GM19351 (cell line): ENCODE results near the gene ZIC5.
A peak's percentile ranks its signal among the peaks of the same experiment; 100 is the strongest.

Experiments
- ATAC-seq: cut with Tn5 transposase; IDR thresholded peaks from one replicate; pipeline ENCODE4 v1.9.1; 2021; ENCODE audit warnings: mild to moderate bottlenecking, moderate library complexity; ENCODE audit not compliant: unreplicated experiment

Gene ZIC5

DNA sequence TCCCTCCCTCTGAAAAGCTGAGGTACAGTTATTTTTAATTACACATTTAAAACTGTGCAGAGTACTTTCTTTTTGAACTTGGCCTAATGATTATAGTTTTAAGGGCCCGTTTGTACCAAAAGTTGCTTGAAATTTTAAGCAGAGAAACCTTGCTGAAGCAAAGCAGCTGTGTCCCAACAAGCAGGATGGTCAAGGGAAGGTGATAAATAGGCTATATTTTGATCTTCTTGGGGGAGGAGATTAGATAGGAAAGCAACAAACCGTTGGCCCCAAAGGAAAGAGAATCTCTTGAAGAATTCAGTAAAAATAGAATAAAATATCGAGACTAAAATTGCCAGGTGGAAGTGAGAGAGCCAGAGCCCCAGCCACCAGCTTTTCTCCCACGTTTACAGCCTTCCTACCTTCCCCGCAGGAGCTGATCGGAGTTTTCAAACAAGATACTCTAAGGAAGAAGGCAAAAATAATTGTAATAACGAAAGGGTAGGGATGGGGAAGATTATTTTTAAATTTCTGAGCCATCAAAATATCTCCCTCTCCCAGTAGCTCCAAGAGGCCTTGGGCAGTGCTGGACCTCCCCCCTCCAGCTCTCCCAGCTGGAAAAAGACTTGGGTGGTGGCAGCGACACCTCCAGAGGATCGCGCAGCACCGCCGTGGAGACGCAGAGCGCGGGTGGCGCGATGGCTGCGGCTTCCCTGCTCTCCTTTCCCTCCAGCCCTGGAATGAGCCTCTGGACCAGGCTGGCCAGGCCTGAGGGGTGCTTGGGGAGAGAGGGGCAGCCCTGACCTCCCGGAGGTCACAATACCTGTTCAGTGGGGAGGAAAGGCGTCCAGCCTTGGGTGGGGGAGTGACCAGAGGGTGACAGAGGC lies 15.8 kb upstream of the ZIC5 start:
- ATAC-seq = no peak

DNA sequence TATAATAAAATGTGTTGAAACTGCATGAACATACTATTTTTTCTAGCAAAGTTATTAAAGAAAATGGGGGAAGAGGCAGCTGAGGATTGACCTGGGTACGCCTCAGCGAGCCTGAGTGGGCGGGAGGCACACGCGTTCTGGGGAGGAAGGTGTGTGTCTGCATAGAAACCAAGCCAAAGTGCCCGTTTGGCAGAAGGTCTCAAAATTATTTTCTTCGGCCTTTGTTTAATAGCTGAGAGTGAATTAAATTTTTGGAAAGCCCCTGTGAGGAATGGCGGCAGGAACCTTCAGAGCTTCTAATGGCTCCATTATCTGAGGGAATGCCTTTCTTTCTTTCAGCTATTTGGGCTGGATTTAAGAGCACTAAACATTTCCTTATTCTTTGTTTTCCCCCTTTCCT lies 15.2 kb upstream of the ZIC5 start:
- no peak for ATAC-seq

DNA sequence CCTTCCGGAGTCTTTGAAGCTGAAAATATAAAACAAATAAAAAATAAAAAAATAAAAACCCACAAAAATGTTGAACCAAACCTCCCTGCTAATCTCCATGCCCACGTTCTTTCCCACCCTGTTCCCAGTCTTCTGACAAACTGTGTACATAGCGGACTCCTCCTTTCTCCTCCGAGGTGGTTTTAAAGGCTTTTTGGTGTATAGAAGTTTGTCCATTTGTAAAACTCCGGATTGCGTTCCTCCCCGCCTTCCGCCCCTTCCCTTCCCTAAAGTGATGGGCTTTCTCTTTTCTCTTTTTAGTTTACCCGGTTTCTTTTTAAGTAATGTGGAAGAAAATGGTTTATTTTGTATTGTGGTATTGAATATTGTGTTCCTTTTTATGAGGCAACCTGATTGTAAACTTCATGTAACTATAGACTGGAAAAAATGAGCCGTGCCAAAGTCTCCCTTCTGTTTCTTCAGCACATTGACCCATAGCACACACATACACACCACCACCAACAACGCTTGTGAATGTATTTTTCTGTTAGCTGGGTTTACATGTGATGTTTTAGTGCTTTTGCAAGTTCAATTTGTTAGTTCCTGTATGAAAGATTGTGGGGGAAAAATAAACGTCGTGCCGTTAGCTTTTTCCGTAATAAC lies 14.4 kb upstream of the ZIC5 start:
- ATAC-seq = no peak

DNA sequence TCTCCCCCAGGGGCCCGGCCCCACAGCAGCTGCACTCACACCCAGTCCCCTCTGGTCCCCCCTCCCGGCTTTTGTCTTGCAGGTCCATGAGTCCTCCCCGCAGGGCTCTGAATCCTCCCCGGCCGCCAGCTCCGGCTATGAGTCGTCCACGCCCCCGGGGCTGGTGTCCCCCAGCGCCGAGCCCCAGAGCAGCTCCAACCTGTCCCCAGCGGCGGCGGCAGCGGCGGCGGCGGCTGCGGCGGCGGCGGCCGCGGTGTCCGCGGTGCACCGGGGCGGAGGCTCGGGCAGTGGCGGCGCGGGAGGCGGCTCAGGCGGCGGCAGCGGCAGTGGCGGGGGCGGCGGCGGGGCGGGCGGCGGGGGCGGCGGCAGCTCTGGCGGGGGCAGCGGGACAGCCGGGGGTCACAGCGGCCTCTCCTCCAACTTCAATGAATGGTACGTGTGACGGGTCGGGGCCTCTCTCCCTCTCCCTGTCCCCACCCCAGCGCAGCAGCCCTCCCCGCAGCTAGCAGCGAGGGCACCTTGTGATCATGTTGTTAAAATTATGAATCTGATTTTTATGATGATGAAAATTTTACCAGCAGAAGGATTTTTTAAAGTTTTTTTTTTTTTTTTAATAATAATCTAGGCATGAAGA lies 13.8 kb upstream of the ZIC5 start:
- ATAC-seq = no peak

DNA sequence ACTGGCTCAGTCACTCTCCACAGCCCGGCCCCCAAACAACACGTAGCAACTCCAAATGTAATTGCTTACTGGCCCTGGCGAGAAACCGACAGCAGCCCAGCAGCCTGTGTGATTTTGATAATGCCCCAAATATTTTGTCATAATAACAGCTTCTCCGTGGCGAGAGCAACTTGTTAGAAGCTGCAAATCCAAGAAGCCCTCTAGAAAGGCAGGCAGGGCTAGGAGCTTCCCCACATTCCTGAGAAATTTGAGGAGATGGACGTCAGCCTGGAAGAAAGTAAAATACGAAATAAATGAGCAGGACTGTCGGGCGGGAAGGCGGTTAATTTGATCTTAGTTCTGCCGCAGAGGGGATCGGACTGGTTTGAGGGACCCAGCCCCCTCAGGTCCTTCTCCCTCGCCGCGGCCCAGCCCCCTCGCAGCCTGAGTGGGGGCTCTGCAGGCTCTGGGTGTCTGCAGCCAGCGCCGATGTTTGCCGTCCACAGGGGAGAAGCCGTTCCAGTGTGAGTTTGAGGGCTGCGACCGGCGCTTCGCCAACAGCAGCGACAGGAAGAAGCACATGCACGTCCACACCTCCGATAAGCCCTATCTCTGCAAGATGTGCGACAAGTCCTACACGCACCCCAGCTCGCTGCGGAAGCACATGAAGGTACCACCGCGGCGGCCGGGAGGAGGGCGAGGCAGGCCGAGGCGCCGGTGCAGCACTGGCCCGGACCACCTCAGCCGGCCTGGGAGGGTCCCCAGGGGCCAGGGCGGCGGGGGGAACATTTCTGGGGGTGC lies 13.1 kb upstream of the ZIC5 start:
- no peak for ATAC-seq

DNA sequence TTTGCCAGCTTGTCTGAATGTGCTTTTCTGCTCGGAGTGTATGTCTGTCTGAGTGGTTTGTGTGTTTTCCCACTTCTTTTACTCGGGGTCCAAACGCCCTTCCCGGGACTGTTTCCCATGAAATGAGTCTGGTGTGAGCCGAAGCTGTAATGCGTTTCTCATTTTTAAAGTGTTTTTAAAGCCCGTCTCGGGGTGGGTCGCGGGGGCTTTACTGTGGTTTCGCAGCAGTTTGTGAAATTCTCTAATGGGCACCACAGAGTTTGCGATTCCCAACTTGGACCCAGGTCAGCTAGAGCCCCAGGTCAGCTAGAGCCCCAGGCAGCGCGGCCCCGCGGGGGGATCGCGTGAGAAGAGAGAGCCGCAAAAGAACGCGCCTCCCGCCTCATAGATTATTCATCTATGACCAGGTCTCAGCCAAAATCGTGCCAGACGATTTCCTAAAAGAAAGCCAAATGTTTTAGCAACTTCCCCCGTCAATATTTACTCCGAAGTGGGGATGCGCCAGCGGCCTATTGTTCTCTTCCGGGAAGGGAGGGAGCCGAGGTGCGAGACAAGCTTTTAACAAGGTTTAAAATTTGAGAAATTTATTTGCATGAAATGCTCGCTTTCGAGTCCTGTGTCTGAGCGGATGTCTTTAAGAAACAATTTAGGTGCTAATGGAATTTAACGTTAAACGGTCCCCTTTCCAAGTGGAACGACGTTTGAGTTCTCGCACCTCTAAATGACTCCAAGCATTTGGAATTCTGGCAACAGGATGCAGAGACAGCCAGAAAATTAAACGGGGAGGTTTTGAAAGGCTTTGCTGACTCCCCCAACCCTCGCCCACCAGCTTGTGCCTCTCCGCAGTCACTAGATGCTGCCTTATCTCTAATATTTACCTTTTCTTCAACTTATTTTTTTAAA lies 12.2 kb upstream of the ZIC5 start:
- no peak for ATAC-seq

DNA sequence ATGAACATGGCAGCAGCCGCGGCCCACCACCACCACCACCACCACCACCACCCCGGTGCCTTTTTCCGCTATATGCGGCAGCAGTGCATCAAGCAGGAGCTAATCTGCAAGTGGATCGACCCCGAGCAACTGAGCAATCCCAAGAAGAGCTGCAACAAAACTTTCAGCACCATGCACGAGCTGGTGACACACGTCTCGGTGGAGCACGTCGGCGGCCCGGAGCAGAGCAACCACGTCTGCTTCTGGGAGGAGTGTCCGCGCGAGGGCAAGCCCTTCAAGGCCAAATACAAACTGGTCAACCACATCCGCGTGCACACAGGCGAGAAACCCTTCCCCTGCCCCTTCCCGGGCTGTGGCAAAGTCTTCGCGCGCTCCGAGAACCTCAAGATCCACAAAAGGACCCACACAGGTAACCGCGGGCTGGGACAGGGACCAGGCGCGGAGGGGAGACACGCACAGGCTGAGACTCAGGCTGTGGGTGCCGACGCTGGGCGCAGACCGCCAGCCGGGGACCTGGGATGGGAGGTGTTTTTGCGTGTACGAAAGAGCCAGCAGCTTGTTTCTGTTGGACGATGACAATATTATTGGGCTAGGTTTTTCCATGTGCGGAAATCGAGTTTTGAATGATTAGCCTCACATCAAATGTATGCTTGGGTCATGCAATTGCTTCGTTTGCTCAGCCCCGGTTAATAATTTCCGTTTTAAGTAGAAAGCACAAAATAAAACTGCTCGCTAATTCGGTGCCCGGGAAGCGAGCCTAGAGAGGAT lies 11.3 kb upstream of the ZIC5 start:
- ATAC-seq = no peak

DNA sequence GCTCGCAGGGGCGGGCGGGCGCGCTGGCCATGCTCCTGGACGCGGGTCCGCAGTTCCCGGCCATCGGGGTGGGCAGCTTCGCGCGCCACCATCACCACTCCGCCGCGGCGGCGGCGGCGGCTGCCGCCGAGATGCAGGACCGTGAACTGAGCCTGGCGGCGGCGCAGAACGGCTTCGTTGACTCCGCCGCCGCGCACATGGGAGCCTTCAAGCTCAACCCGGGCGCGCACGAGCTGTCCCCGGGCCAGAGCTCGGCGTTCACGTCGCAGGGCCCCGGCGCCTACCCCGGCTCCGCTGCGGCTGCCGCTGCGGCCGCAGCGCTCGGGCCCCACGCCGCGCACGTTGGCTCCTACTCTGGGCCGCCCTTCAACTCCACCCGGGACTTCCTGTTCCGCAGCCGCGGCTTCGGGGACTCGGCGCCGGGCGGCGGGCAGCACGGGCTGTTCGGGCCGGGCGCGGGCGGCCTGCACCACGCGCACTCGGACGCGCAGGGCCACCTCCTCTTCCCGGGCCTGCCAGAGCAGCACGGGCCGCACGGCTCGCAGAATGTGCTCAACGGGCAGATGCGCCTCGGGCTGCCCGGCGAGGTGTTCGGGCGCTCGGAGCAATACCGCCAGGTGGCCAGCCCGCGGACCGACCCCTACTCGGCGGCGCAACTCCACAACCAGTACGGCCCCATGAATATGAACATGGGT lies 10.6 kb upstream of the ZIC5 start:
- ATAC-seq = no peak

DNA sequence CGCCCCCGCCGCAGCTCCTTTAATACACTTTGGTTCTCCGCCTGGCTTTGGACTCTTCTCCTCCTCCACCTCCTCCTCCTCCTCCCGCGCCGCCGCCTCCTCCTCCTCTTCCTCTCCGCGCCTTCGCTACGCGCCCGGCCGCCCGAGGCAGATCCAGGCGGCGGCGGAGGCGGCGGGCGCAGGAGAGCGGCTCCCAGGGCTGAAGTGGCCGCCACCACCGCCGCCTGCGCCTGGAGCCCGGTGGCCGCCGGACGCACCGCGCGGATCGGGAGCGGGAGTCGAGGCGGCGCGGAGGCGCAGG lies 10.1 kb upstream of the ZIC5 start, which contains the start of gene ZIC2:
Gene ZIC2, plus strand, starts transcription at position 50 of the 301 bp plus-strand sequence. CDS start 281 bp downstream, outside the sequence.
- no peak for ATAC-seq

DNA sequence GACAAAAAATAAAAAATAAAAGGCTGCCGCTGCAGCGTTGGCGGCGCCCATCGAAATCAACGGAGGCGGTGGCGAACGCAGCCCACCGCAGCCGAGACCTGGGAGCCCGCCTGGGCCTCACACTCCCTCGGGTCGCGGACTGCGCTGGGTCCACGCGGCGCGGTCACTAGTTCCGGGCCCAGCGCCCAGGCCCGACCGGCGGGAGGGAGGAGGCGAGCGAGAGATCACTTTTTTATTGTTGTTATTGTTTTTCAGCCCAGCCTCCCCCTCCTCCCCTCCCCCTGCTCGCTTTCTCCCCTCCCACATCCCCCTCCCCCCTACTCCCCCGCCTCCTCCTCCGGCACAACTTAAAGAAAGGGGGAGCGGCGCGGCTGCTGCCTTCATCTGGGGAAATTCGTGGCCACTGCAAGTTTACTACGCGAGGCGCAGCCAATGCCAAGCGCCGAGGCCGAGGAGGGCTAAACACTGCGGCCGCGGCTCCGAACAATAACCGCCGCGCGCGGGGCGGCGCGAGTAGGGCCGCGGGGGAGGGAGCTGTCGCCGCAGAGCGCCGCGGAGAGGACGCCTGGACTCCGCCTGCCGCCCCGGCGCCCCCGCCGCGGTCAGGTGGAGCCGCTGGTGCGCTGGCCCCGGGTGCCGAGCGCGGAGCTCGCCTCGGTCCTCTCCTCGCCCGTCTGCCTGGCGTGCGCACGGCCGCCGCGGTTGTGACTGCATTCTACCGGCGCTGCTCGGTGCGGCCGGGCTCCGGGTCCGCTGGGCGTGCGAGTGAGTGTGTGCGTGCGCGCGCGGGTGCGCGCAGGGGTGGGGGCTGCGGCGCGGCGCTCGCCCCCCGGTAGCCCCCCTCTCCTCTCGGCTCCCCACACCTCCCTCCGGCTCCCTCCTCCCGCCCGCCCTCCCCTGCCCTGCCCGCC lies 9.5 kb upstream of the ZIC5 start:
- ATAC-seq = no peak

DNA sequence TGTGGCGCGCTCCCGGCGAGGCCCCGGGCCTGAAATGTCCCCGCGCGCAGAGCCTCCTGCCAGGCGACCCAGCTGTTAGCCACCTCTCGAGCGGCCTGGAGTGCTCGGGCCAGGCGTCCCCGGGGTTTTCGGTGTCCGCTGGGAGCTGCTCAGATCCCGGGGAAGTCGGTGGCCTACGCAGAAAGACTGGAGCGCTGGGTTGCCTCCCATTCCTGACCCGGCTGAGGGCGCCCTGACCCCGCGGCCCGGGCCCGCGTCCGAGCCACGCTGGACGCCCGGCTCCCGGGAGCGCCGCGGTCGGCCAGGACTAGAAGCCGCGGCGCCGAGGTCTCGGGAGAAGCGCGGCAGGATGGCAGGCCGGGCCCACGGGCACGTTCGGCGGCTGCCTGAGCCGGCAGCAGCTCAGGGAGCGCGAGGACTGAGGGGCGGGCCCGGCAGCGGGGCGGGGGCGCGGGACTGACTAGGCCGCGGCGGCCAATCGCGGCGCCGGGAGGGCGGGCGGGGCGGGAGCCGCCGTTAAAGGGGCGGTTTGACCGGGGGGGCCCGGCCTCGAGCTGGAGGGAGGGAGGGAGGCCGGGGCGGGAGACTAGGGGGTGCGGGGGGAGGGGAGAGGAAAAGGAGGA lies 8.7 kb upstream of the ZIC5 start:
- ATAC-seq = peak; percentile 62

DNA sequence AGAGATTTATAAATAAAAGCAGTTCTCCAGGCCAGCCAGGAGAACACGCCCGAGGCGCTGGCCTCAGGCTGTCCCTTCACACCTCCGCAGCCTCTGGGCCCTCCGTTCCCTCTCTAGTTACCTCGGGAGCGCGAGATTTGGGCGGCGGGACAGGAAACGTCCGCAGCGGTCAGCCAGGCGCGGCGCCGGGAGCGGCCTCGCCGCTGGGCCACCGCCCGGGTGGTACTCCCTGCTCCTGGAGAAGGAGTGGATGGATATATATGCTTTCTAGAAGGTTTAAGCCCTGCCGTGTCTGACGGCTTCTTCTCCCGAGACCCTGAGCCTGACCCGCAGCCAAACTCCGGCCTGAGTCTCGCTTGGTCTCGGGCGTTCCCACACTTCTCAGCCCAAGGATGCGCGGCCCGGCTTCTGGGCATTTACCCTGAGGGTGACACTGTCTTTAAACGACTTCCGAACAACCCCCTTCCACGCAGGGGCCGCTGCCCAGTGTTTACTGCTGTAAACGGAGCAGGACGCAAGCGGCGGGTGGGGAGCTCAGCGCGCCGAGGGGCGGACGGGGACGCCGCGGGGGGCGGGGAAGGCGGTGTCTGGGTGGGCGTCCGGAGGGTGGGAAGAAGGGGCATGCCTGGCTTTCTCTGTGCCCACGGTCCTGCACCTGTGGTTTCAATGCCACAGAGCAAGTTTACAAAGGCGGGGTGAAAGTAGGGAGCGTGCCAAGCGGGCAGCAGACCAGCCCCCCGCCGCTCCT lies 8.1 kb upstream of the ZIC5 start:
- ATAC-seq = no peak

DNA sequence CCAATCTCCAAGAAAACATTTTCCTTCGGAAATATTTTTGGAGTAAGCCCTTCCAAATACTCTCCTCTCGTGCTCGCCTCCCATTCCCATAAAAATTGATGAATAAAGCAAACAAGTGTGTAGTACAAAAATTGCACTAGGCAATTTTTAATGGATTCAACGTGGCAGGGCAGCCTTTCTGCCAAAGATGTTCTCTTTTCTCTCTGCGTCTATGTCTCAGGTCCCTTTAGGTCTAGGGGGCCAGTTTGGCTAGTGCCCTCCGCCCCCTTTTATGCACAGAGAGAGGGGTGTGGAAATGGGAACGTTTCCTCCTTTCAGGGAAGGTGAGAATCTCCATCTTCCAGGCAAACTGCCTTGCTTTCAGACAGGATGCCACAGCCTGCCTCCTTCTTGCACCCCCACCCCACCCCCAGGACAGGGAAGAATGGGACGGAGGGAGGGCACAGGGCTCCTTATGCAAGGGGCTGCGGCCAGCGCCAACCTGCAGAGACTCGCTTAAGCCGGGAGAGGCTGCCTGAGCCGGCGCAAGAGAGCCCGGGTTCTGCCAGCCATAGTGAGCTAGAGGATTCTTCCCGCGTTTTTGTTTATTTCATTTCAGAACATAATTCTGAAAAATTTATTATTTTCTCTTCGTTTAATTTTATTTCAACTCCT lies 7.4 kb upstream of the ZIC5 start:
- ATAC-seq = no peak

DNA sequence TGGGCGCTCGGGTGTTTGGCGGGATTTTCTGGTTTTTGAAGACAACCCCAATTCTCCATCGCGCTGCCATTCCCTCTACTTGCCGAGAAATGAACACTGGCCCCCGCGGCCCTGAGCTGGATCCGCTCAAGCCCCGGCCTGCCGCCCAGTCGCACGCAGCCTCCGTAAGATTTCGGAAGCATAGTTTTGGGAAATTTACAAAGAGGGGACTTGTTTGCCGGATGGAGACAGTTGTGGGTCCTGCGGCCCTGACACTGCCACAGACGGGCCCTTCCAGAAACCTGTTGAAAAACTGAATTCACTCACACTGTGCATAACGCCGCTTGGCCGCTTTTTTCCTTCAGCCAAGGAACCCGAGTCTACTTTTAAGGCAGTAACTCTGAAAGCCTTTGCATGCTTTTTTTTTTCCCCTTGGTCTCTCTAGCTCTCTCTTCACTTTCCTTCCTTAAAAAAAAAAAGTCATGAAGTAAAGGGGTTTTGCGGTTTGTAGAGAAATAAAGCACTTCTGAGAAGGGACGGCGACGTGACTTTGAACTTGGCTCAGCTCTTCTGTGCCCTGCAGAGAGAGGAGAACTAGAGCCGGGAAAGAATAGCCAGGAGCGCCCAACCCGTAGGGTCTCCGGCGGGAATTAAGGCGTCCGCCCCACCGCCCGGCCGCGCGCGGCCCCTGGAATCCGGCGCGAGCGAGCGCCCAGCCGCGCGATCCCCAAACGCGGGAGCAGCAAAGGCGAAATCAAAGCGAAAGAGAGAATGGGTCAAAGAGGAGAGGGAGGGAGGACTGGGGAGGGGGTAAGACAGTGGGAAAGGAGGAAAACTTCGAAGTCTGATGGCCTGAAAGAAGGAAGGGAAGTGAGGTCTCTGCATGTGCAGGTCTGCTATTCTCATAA lies 6.6 kb upstream of the ZIC5 start:
- ATAC-seq = no peak

DNA sequence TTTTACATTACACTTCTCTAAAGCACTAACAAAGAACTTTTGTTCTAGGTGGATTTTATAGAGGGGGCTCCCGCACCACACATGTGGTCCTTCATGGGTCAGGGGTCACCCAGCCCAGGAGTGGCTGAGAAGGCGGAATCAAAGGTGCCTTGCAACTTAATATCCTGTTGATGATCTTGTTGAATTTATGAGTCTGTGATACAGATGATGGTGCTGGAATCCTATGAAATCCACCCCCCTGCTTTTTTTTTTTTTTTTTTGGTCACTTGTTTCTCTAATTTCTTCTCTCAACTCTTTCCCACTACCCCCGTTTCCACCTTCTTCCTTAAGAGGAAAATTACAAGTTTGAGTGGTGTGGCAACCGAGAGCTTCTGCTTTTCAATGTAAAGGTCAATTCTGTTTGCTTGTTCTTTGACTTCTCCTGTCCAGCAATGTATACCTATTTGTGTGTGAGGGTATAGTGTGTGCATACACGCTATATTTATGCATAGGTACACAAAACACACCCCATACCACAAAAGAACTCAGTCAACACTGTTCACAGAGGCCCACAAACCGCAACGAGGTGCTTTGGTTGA lies 5.9 kb upstream of the ZIC5 start:
- ATAC-seq = no peak
